GM12873 (cell line): ENCODE data around the gene DLG4.

Experiments
- TF ChIP-seq, protein P1 (sequence below): IDR thresholded peaks from 2 replicates; pipeline ENCODE4 v1.5.1; 2012; ENCODE audit warnings: low read depth, mild to moderate bottlenecking, moderate library complexity, low read length, control low read depth; ENCODE audit not compliant: insufficient read depth; ENCODE audit errors: missing control alignments

Gene DLG4

DNA sequence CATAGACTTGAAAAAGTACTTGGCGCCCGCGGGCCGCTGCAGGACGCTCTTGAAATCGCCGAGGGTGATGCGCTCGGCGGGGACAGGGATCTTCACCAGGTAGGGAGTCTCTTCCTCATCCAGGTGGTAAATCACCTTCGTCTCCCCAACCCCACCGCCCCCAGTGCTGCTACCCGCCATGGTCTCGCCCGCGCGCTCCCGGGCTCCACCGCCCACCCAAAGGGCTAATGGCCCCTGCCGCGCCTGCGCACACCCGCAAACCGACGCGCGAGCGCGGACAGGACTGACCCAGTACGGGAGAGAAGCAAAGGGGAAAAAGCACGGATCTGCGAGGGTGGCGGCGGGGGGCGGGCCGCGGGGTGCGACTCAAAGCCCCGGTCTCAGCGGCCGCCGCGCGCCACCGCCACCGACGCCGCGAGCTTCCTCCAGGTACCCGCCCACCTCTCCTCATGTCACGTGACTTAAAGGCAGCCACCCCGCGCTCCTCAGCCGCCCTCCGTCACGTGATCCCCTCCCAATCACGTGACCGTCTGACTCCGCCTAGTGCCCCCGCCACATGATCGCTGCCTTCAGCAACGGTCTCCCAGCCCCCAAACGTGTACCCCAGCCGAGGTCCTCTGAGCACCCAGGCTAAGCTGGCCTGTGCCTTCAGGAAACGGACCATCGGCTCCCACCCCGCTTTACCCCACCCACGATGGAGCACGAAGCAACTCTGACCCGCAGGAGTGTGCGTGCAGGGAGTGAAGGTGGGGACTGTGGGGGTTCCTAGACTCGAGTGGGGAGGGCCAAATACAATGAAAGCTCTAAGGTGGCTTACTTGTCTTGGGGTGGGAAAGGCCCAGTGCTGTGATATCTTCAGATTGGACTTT, 14.7 kb upstream of the DLG4 start, which contains the start of gene DVL2:
Gene DVL2, minus strand, starts transcription at position 435 of the 869 bp plus-strand sequence. Its CDS starts 255 bp downstream, at position 180.
- TF ChIP-seq, protein P1, sequence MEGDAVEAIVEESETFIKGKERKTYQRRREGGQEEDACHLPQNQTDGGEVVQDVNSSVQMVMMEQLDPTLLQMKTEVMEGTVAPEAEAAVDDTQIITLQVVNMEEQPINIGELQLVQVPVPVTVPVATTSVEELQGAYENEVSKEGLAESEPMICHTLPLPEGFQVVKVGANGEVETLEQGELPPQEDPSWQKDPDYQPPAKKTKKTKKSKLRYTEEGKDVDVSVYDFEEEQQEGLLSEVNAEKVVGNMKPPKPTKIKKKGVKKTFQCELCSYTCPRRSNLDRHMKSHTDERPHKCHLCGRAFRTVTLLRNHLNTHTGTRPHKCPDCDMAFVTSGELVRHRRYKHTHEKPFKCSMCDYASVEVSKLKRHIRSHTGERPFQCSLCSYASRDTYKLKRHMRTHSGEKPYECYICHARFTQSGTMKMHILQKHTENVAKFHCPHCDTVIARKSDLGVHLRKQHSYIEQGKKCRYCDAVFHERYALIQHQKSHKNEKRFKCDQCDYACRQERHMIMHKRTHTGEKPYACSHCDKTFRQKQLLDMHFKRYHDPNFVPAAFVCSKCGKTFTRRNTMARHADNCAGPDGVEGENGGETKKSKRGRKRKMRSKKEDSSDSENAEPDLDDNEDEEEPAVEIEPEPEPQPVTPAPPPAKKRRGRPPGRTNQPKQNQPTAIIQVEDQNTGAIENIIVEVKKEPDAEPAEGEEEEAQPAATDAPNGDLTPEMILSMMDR = no peak

DNA sequence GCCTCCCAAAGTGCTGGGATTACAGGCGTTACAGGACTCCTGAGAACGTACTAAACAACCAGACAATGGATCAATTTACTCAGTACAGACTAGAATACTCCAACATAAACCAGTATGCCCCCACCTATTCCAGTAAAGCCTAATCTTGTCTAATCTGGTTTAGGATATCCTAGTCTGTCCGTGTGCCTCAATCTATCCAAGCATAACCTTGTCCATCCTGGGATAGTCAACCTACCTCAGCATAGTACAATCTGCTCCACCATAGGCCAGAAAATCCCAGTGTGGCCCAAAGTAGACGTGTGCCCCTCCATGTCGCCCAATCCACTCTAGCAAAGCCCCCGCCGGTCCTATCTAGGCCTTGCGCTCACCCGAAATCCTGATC, 14.1 kb upstream of the DLG4 start:
- TF ChIP-seq, protein P1 = no peak

DNA sequence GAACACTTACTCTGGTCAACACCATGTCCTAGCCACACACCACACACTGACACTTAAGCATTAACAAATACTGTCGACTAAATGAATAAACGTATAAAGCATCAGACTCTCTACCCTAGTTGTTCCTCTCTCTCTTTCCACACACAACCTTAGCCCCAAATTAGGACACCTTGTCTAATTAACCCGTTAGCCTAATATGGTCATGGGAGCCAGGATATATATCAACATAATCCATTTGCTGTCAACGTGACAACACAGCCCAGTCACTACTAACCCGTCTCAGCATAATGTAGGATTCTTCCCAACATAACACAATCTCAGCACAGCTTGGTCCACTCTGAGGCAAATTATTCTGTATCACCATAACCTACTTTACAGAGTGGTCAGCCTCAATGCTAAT, 12.5 kb upstream of the DLG4 start:
- TF ChIP-seq, protein P1 = no peak

DNA sequence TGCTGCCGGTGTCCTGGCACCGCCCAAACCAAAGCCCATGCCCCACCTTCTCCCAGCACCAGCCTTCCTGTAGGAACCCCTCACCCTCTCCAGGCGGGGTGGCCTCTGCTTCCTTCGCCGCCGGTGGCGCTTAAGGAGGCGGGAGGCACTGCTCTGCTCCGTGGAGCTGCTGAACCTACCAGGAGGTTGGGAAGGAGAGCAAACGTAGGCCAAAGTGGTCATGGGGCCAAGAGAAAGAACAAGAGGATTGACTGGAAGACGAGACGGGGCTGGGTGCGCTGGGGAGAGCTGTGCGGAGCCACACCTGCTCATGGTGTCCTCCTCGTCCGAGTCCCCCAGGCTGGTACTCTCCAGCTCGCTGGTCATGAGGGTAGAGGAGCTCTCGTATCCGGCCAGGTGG, 9.9 kb upstream of the DLG4 start:
- TF ChIP-seq, protein P1 = no peak

DNA sequence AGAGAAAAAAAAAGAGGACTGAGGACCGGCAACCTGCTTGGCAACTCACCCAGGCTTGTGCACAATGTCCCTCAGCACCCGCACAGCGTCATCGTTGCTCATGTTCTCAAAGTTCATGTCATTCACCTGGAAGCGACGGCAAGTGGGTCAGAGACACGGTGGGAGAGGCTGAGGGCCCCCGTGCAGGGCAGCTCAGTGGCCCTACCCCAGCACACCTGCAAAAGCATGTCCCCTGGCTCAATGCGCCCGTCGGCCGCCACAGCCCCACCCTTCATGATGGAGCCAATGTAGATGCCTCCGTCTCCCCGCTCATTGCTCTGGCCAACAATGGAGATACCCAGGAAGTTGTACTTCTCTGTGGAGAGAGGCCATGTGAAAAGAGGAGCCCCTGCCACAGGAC, 9.3 kb upstream of the DLG4 start:
- TF ChIP-seq, protein P1 = no peak

DNA sequence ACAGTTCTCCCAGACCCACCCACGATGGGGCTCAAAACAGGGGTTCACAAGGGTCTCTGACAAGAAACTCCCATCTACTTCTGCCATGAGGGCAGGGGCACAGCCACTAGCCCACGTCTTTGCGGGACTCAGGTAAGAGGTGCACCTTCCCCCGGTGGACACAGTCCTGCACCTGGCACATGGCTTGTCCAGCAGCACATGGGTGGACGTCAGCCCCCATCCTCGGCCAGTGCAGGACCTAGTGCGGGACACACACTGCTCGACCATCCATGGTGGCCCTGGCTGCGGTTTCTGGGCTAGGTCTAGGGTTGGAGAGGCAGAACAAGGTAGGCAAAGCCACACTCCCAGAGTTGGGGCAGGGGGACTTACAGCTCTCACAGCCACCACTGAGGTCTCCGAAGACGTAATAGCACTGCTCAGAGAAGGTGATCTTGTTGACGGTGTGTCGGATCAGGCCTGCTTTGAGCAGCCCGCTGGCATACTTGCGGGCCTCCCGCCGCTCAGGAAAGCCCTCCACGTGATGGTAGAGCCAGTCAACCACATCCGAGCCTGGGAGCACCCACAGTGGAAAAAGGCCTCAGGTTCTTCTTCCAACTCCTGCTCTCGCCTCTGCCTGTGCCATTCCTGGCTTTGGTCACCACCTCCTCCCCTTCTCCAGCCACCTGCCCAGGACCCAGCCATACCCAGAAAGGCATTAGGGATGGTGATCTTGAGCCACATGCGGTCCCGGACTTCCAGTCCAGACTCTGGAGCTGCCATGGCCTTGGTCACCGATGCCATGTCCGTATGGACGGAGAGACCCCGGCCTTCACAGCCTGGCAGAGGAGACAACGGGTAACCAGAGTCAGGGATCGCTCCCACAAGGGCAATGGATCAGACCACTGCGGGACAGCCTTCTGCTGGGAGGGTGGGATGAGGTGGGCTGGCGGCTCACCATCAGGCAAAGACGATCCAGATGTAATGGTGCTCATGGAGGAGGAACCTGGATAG, 7.4 kb upstream of the DLG4 start:
- TF ChIP-seq, protein P1 = no peak
